Esophagus squamous epithelium (tissue), 5 donors: ENCODE data around the gene TNFSF13. TPM values are rescaled to one million over a fixed set of nuclear protein-coding genes. Genes with fewer than 3 reads are reported as not detected.

Experiments used
- DNase-seq: peaks from one replicate; lab custom pipeline; 2025; lab: John Stamatoyannopoulos, UW
- H3K27ac ChIP-seq, 4 donors: fragments of 200-600 bp; sonication (generic); one replicate each; pipeline ENCODE4 v1.5.1; 2016 to 2019; ENCODE audit warnings: mild to moderate bottlenecking in 1 of 4
- H3K27me3 ChIP-seq, 4 donors: fragments of 200-600 bp; sonication (generic); 1 replicate in 3 of 4; 2 replicates in 1 of 4; pipeline versions ENCODE4 v1.5.1 to v1.6.0; 2017 to 2021; ENCODE audit warnings: antibody characterized with exemption in 1 of 4
- H3K36me3 ChIP-seq, 3 donors: fragments of 200-600 bp; sonication (generic); one replicate each; pipeline ENCODE4 v1.5.1; 2016 to 2019
- H3K4me1 ChIP-seq, 3 donors: fragments of 200-600 bp; sonication (generic); one replicate each; pipeline ENCODE4 v1.5.1; 2017 to 2019
- H3K4me3 ChIP-seq, 4 donors: fragments of 200-600 bp; sonication (generic); 1 replicate in 3 of 4; 2 replicates in 1 of 4; pipeline ENCODE4 v1.5.1; 2016 to 2019; ENCODE audit warnings: mild to moderate bottlenecking in 2 of 4, moderate library complexity in 1 of 4
- H3K9me3 ChIP-seq, 3 donors: fragments of 200-600 bp; sonication (generic); one replicate each; pipeline ENCODE4 v1.5.1; 2016 to 2019
- CTCF ChIP-seq, 6 experiments: fragments of 450-650 bp in 4 of 6; fragments of 200-600 bp in 2 of 6; sonication (generic) in 2 of 6; IDR thresholded peaks; one replicate each; pipeline ENCODE4 v1.5.1; 2016 to 2019; ENCODE audit warnings: antibody characterized with exemption in 6 of 6, mild to moderate bottlenecking in 4 of 6, moderate library complexity in 4 of 6
- POLR2A ChIP-seq, 4 donors: fragments of 450-650 bp; IDR thresholded peaks; one replicate each; pipeline ENCODE4 v1.6.1; 2017; ENCODE audit warnings: antibody characterized with exemption in 4 of 4, mild to moderate bottlenecking in 4 of 4, moderate library complexity in 3 of 4
- WGBS, 2 donors: methylation state at CpG; one replicate each; pipeline ENCODE4 v1.1.5; 2018; 5-methylcytosine and 5-hydroxymethylcytosine counted together
- intact Hi-C: fragments of 100-400 bp; cut with DNase I; formaldehyde crosslinking; loops from one replicate; pipeline ENCODE4 v1.15.0; 2022
- total RNA-seq, 4 donors: library from RNA; depleted of rRNA; stranded (reverse); fragments of >200 nt; gene quantifications; one replicate each; pipeline ENCODE4 v1.1.0, GENCODE V29; 2016
- donor health status: DM: yes; HTN: yes; CAD: no.

The TNFSF13 gene
- total RNA-seq, 4 donors from 2014 or later = 3.8 to 21.7 (median 10.9) TPM

GRCh38 chr17:7551396-7551795 is 7.2 kb upstream of the TNFSF13 start:
- DNase-seq = no peak
- Histone ChIP-seq H3K4me1 (peaks cover 15 to 37% (median 17%) of the 10 kb centered on the region in 3 donors), H3K9me3 (no peaks in the 10 kb centered on the region), H3K27me3 (no peaks in the 10 kb centered on the region), H3K36me3 (peaks cover 0 to 12% (median 0%) of the 10 kb centered on the region in 3 donors), H3K27ac (no peak overlapping the region), H3K4me3 (no peak overlapping the region)
- WGBS, 2 donors = 85 to 87% methylated on average over 4 of the region's 4 CpGs
- TF ChIP-seq POLR2A (IDR thresholded peaks at IDR 0.05) = no peak
- no peak for TF ChIP-seq CTCF (IDR thresholded peaks at IDR 0.05)
- intact Hi-C loops = no loop called here

GRCh38 chr17:7552621-7553051 is 5.9 kb upstream of the TNFSF13 start:
- Histone ChIP-seq H3K27me3 (no peaks in the 10 kb centered on the region), H3K27ac (peak overlapping the region in 3 of 4 donors; percentile 30 to 52 (median 44)), H3K4me1 (peaks cover 22 to 49% (median 22%) of the 10 kb centered on the region in 3 donors), H3K36me3 (peaks cover 0 to 12% (median 0%) of the 10 kb centered on the region in 3 donors), H3K4me3 (no peak overlapping the region), H3K9me3 (no peaks in the 10 kb centered on the region)
- 57 to 66% methylated on average over 3 to 5 of the region's 6 CpGs for WGBS, 2 donors
- TF ChIP-seq POLR2A (IDR thresholded peaks at IDR 0.05) = no peak
- DNase-seq = no peak
- intact Hi-C loops = no loop called here

- H3K4me1 ChIP-seq = peaks cover 24 to 49% (median 27%) of the 10 kb centered on the region in 3 donors
- DNase-seq = no peak
- no peaks in the 10 kb centered on the region for H3K27me3 ChIP-seq
- TF ChIP-seq POLR2A (IDR thresholded peaks at IDR 0.05) (no peak), CTCF (IDR thresholded peaks at IDR 0.05) (no peak)
- WGBS, 2 donors = 75 to 92% methylated on average over 1 of the region's 1 CpG
- H3K9me3 ChIP-seq = no peaks in the 10 kb centered on the region
- intact Hi-C loops = no loop called here
- peaks cover 0 to 12% (median 0%) of the 10 kb centered on the region in 3 donors for H3K36me3 ChIP-seq
- no peak overlapping the region for H3K4me3 ChIP-seq
- H3K27ac ChIP-seq = peak overlapping the region in 2 of 4 donors; percentile 31 to 76
Observed at GRCh38 chr17:7553356-7553755, 5.2 kb upstream of the TNFSF13 start.

- no peaks in the 10 kb centered on the region for H3K9me3 ChIP-seq
- WGBS, 2 donors = 58 to 62% methylated on average over 10 of the region's 10 CpGs
- peaks cover 25 to 49% (median 33%) of the 10 kb centered on the region in 3 donors for H3K4me1 ChIP-seq
- H3K4me3 ChIP-seq = no peak overlapping the region
- no peaks in the 10 kb centered on the region for H3K27me3 ChIP-seq
- intact Hi-C loops = no loop called here
- no peak overlapping the region for H3K27ac ChIP-seq
- TF ChIP-seq CTCF (IDR thresholded peaks at IDR 0.05) = no peak
- no peak for TF ChIP-seq POLR2A (IDR thresholded peaks at IDR 0.05)
- no peak for DNase-seq
- H3K36me3 ChIP-seq = peaks cover 0 to 12% (median 0%) of the 10 kb centered on the region in 3 donors
Observed at GRCh38 chr17:7555320-7555948, 3.1 kb upstream of the TNFSF13 start.

GRCh38 chr17:7556627-7557026 is 1.9 kb upstream of the TNFSF13 start:
- TF ChIP-seq CTCF (IDR thresholded peaks at IDR 0.05) (no peak), POLR2A (IDR thresholded peaks at IDR 0.05) (no peak)
- no peak for DNase-seq
- H3K27me3 ChIP-seq = no peaks in the 10 kb centered on the region
- peaks cover 30 to 55% (median 38%) of the 10 kb centered on the region in 3 donors for H3K4me1 ChIP-seq
- peak overlapping the region in 3 of 4 donors; percentile 82 to 98 (median 97) for H3K27ac ChIP-seq
- intact Hi-C loops = no loop called here
- WGBS, 2 donors = 85 to 100% methylated on average over 1 to 12 of the region's 12 CpGs
- H3K4me3 ChIP-seq = no peak overlapping the region
- H3K9me3 ChIP-seq = no peaks in the 10 kb centered on the region
- peaks cover 0 to 2% (median 0%) of the 10 kb centered on the region in 3 donors for H3K36me3 ChIP-seq
